Cardiac septum (tissue), 1 donor: ENCODE results near the gene LTO1. TPM values are rescaled to one million over a fixed set of nuclear protein-coding genes. Genes with fewer than 3 reads are reported as not detected.

Source experiments
- DNase-seq: peaks from one replicate; pipeline ENCODE4 v3.0.0-alpha.2; 2020; ENCODE audit warnings: low spot score
- intact Hi-C: fragments of 100-400 bp; cut with DNase I; formaldehyde crosslinking; loops from one replicate; pipeline ENCODE4 v1.14.0; 2022
- total RNA-seq: library from RNA; stranded (reverse); fragmentation: NEBNext Ultra II Directional; extraction: Animal tissue kit (Norgen Biotek cat#: 25700); gene quantifications from one replicate; pipeline ENCODE4 v1.2.1, GENCODE V29; 2021
- donor health status: DM: no; HTN: no; CAD: no.

The LTO1 gene
- total RNA-seq, 1 donor from 2014 or later = 11.8 TPM

- peak; percentile 84 for DNase-seq
- intact Hi-C loops = loop anchor here (5.0 to 10.0 kb wide), 3 partner anchors 484 to 736 kb away; partner anchors contain the start of genes IGHMBP2, MRPL21 and SMIM38
Measured at GRCh38 chr11:69640995-69641581, 34.1 kb downstream of the LTO1 start, which contains the start of gene CCND1. CCND1 (plus strand) TSS chr11:69641156; CDS start chr11:69641314, 158 bp downstream.

- intact Hi-C loops = loop anchor here (5.0 to 10.0 kb wide), 3 partner anchors 483 to 736 kb away; partner anchors contain the start of genes IGHMBP2, MRPL21 and SMIM38
- peak; percentile 72 for DNase-seq
Measured at GRCh38 chr11:69640260-69640994, 34.7 kb downstream of the LTO1 start.

GRCh38 chr11:69639831-69640230 is 35.3 kb downstream of the LTO1 start:
- DNase-seq = no peak
- intact Hi-C loops = loop anchor here (2.0 to 10.0 kb wide), 4 partner anchors 343 to 735 kb away; partner anchors contain the start of genes IGHMBP2, MRPL21 and SMIM38

- intact Hi-C loops = loop anchor here (2.0 kb wide), 1 partner anchor 342 kb away; no protein-coding TSS in a partner anchor
- DNase-seq = peak; percentile 96
Measured at GRCh38 chr11:69638941-69639681, 36.0 kb downstream of the LTO1 start.

- intact Hi-C loops = loop anchor here (2.0 kb wide), 1 partner anchor 341 kb away; no protein-coding TSS in a partner anchor
- DNase-seq = peak; percentile 80
Measured at GRCh38 chr11:69637941-69638871, 36.9 kb downstream of the LTO1 start.

GRCh38 chr11:69637198-69637940 is 37.8 kb downstream of the LTO1 start:
- peak; percentile 71 for DNase-seq
- intact Hi-C loops = no loop called here

GRCh38 chr11:69636512-69637197 is 38.5 kb downstream of the LTO1 start:
- intact Hi-C loops = loop anchor here (1.0 kb wide), 1 partner anchor 193 kb away; no protein-coding TSS in a partner anchor
- peak; percentile 86 for DNase-seq

GRCh38 chr11:69635804-69636511 is 39.2 kb downstream of the LTO1 start:
- DNase-seq = no peak
- intact Hi-C loops = loop anchor here (1.0 to 2.0 kb wide), 2 partner anchors 139 to 193 kb away; no protein-coding TSS in a partner anchor

- no peak for DNase-seq
- intact Hi-C loops = loop anchor here (2.0 kb wide), 1 partner anchor 138 kb away; no protein-coding TSS in a partner anchor
Measured at GRCh38 chr11:69635195-69635594, 40.0 kb downstream of the LTO1 start.

GRCh38 chr11:69634590-69634989 is 40.6 kb downstream of the LTO1 start:
- intact Hi-C loops = loop anchor here (2.0 kb wide), 1 partner anchor 138 kb away; no protein-coding TSS in a partner anchor
- peak; percentile 77 for DNase-seq

GRCh38 chr11:69634069-69634468 is 41.1 kb downstream of the LTO1 start:
- no peak for DNase-seq
- intact Hi-C loops = loop anchor here (2.0 kb wide), 1 partner anchor 137 kb away; no protein-coding TSS in a partner anchor

GRCh38 chr11:69632900-69633299 is 42.3 kb downstream of the LTO1 start:
- no peak for DNase-seq
- intact Hi-C loops = no loop called here

- intact Hi-C loops = no loop called here
- DNase-seq = no peak
Measured at GRCh38 chr11:69630424-69630823, 44.7 kb downstream of the LTO1 start.

- intact Hi-C loops = no loop called here
Measured at GRCh38 chr11:69630017-69630416, 45.1 kb downstream of the LTO1 start.

GRCh38 chr11:69627551-69627950 is 47.6 kb downstream of the LTO1 start:
- intact Hi-C loops = no loop called here
- no peak for DNase-seq

More at GRCh38 chr11:69630017-69630416, 45.1 kb downstream of the LTO1 start:
- no peak for DNase-seq

- intact Hi-C loops = no loop called here
Measured at GRCh38 chr11:69625476-69625875, 49.7 kb downstream of the LTO1 start.

GRCh38 chr11:69624293-69624692 is 50.9 kb downstream of the LTO1 start:
- DNase-seq = no peak
- intact Hi-C loops = no loop called here

More at GRCh38 chr11:69625476-69625875, 49.7 kb downstream of the LTO1 start:
- DNase-seq = no peak
